H1 (cell line): ENCODE measurements around the gene EVX2. TPM values are rescaled to one million over a fixed set of nuclear protein-coding genes. Genes with fewer than 3 reads are reported as not detected.

Source experiments
- CBX8 ChIP-seq: fragments of 300-800, 300-1000 bp; sonication (generic); IDR thresholded peaks from 2 replicates; pipeline ENCODE4 v1.7.1; 2016; ENCODE audit warnings: low read depth, low read length, borderline replicate concordance
- CREB1 ChIP-seq: IDR thresholded peaks from 2 replicates; pipeline ENCODE4 v1.6.1; 2012; ENCODE audit warnings: inconsistent platforms
- EZH2 ChIP-seq: fragments of 200-600 bp; sonication (generic); IDR thresholded peaks from 2 replicates; pipeline ENCODE4 v1.7.1; 2012; ENCODE audit warnings: low read depth, mild to moderate bottlenecking, moderate library complexity, low read length, inconsistent platforms; ENCODE audit not compliant: severe bottlenecking
- RNF2 ChIP-seq: fragments of 200-900, 300-1000 bp; sonication (generic); IDR thresholded peaks from 2 replicates; pipeline ENCODE4 v1.7.1; 2016; ENCODE audit warnings: borderline replicate concordance, low read depth, mild to moderate bottlenecking, antibody characterized with exemption, low read length; ENCODE audit not compliant: poor library complexity, severe bottlenecking; ENCODE audit errors: missing control alignments
- SAP30 ChIP-seq: fragments of 300-600 bp; sonication (generic); IDR thresholded peaks from 2 replicates; pipeline ENCODE4 v1.7.1; 2012; ENCODE audit warnings: low read length, moderate library complexity, mild to moderate bottlenecking, inconsistent platforms; ENCODE audit not compliant: insufficient read depth, insufficient replicate concordance
- SIN3A ChIP-seq, 2 experiments: IDR thresholded peaks in 1 of 2; conservative IDR thresholded peaks in 1 of 2; 2 replicates each; pipeline ENCODE4 v1.6.1; 2011 to 2012; ENCODE audit warnings: low read length in 2 of 2, improper control_type of control experiment in 1 of 2, low read depth in 1 of 2, mild to moderate bottlenecking in 1 of 2
- TBP ChIP-seq: IDR thresholded peaks from 2 replicates; pipeline ENCODE4 v1.6.1; 2011; ENCODE audit warnings: low read depth, low read length, improper control_type of control experiment
- polyA plus RNA-seq, 7 experiments: library from polyadenylated mRNA; depleted of rRNA in 3 of 7; stranded (reverse) in 5 of 7; unstranded in 2 of 7; fragments of >200 nt in 5 of 7; fragments of 200-250 nt in 2 of 7; gene quantifications; 1 replicate in 5 of 7; 2 replicates in 1 of 7; 4 replicates in 1 of 7; pipeline versions ENCODE4 v1.2.1 to v1.2.3, GENCODE V29; 2011 to 2013; ENCODE audit warnings: missing spikeins in 2 of 7, mixed read lengths in 2 of 7
- total RNA-seq: library from RNA; stranded (reverse); fragmentation: NEBNext Ultra II Directional; extraction: Animal tissue kit (Norgen Biotek cat#: 25700); gene quantifications from 2 replicates; pipeline ENCODE4 v1.2.1, GENCODE V29; 2021

EVX2 gene
- total and polyA plus RNA-seq, 2 of the 8 experiments (the other 6 are each of a cell fraction or from before 2014, with no cell fraction given) = not detected

DNA sequence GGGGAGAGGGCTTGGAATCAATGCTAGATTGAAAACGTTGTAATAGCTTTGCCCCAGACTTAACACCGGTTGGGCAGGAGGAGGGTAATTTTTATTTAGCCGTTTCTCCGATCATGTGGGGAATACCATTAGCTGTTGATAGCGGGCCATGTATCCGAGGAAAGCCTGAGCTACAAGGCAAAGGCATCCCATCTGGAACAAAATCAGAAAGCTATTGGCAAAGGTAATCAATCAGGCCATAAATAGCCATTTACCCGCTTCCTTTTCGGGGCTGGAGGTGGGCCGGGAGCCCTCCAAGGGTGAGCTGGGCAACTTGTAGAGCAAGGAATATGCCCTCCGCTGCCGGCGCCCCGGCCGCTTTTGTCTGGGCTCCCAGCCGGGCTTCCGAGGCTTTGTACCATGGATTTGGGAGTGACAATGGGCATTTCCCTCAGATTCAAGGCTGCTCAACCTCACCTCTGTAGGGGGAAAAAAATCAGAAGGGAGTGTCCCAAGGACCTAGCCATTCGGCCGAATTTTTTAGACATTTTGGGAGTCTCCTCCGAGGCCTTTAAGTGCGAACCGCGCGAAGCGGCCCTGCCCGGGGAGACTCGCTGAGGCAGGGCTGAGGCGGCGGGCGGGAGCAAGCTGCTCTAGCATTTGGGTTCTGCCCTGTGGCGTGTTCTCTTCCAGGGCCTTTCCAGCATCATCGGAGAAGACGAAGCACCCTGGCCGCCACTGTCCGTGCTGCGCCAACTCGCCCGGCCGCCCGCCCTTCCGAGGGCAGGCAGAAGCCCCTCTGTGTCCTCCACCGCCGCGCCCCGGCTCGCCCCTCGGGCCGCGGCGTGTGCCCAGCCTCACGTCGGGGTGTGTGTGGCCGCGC lies 37.7 kb upstream of the EVX2 start (continued):
- TF ChIP-seq RNF2 = peak; percentile 77
- TF ChIP-seq SAP30 = no peak
- TF ChIP-seq CBX8 = peak; percentile 73; the same call in 1 of the 2 replicates
- TF ChIP-seq CREB1 = no peak
- TF ChIP-seq EZH2 = peak; percentile 89
- no peak for TF ChIP-seq TBP
- TF ChIP-seq SIN3A (conservative IDR thresholded peaks at IDR 0.05 in 1 of 2, IDR thresholded peaks at IDR 0.05 in 1 of 2; ENCODE audit: low read depth in 1 of 2, low read length in 2 of 2) = no peak
